GM18951 (cell line): ENCODE data around the gene OR4D1.
"Not testable (repeated sequence)": the region's sequence is repeated elsewhere in the genome, so short reads cannot be mapped to it uniquely, and the experiment has no call there.

Experiments used
- POLR2A ChIP-seq: IDR thresholded peaks from 4 replicates; pipeline ENCODE4 v1.6.1; 2011; ENCODE audit warnings: mild to moderate bottlenecking; ENCODE audit not compliant: insufficient read length, insufficient read depth; ENCODE audit errors: extremely low read depth
- in situ Hi-C: fragments of 300-500 bp; cut with MboI; formaldehyde crosslinking; loops from one replicate; pipeline ENCODE4 v1.12.0; 2022; ENCODE audit warnings: low sequenced_read_pairs, mixed read lengths, inconsistent platforms; ENCODE audit not compliant: unreplicated experiment

The OR4D1 gene

DNA sequence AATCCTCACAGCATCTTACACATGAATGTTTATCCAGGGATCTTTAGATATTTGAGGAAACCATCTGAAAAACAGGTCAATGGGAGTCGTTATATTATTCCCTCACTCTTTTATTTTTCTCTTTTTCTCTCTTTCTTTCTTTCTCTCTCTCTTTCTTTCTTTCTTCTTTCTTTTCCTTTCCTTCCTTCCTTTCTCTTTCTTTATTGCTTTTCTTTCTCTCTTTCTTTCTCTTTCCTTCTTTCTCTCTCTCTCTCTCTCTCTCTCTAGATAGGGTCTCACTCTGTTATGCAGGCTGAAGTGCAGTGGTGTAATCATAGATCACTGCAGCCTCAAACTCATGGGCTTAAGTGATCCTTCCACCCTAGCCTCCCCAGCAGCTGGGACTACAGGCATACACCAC lies 20.3 kb upstream of the OR4D1 start:
- no peak for TF ChIP-seq POLR2A
- in situ Hi-C loops, result no loop called here

DNA sequence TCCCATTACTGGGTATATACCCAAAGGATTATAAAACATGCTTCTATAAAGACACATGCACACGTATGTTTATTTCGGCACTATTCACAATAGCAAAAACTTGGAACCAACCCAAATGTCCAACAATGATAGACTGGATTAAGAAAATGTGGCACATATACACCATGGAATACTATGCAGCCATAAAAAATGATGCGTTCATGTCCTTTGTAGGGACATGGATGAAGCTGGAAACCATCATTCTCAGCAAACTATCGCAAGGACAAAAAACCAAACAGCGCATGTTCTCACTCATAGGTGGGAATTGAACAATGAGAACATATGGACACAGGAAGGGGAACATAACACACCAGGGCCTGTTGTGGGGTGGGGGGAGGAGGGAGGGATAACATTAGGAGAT lies 15.5 kb upstream of the OR4D1 start:
- in situ Hi-C loops, result not testable (repeated sequence)

- TF ChIP-seq POLR2A, result no peak
- in situ Hi-C loops, result no loop called here
Measured at GRCh38 chr17:58136669-58137279, 11.4 kb upstream of the OR4D1 start.

DNA sequence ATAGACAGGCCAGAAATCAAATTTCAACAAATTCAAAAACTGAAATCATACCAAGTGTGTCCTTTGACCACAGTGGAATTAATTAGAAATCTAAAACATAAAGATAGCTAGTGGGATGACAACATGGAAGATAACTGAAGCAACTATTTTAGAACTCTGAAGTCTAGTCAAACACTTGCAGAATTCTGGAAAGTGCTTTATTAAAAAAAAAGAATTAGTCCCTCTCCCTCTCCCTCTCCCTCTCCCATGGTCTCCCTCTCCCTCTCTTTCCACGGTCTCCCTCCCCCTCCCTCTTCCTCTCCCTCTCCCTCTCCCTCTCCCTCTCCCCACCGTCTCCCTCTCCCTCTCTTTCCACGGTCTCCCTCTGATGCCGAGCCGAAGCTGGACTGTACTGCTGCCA lies 6.7 kb upstream of the OR4D1 start:
- no peak for TF ChIP-seq POLR2A
- in situ Hi-C loops, result no loop called here

DNA sequence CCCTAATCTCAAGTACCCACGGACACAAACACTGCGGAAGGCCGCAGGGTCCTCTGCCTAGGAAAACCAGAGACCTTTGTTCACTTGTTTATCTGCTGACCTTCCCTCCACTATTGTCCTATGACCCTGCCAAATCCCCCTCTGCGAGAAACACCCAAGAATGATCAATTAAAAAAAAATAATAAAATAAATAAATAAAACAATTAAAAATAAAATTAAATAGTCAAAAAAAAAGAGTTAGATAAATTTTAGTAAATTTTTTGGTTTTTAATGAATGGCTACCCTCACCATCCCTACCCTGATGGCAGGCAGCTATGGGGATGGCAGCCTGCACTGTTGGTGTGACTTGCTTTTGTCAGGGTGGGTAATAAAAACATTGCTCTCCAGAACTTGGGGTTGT lies 4.8 kb upstream of the OR4D1 start:
- in situ Hi-C loops, result not testable (repeated sequence)

DNA sequence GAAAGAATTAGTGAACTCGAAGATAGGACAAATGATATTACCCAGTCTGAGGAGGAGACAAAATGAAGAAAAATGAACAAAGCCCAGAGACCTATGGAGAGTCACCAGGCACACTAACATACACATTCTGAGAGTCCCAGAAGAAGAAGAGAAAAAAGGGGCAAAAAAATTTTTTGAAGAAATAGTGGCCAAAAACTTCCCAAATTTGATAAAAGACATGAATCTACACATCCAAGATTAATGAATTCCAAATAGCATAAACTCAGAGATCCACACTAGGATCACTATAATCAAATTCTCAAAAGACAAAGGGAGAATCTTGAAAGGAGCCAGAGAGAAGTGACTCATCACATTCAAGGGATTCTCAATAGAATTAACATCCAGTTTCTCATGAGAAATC lies 3.4 kb upstream of the OR4D1 start:
- no peak for TF ChIP-seq POLR2A
- in situ Hi-C loops, result no loop called here

DNA sequence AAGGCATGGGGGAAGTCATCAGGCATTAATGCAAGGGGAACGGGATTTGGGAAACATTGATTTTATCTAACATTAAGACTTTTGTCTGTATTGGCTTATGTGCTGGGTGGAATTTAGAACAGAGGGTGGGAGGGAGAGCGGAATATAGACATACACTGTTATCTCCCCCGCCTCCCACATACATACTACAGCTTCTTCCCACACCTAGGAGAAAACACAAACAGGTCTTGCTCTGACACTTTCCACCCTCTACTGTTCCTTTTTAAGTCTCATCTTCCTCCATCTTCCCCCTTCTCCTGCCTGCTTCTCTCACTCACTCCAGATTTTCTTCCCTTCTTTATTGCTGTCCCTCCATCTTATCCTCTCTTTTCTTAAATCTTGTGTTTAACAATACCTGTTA lies 425 bp downstream of the OR4D1 start:
- in situ Hi-C loops, result no loop called here

DNA sequence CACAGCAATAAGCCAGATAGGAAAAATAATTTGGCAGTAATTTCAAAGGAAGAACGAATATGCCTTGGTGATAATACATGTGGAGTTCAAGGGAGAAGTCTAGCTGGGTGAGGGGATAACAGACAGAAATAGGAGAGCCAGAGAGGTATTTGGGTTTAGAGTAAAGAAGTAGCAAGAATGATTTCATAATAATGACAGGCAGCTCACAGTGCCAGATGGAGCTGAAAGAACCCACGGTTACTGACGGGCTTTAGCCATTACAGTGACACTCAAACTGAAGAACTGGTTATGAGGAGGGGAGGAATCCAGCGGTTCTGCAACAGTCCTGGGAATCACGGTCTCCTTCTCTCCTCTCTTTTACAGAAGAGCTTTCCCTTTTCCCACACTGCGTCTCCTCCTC lies 2.2 kb downstream of the OR4D1 start:
- in situ Hi-C loops, result no loop called here
- TF ChIP-seq POLR2A, result no peak

More for the DNA sequence above, 425 bp downstream of the OR4D1 start:
- no peak for TF ChIP-seq POLR2A

GRCh38 chr17:58153046-58153445 lies 4.9 kb downstream of the OR4D1 start:
- in situ Hi-C loops, result no loop called here

DNA sequence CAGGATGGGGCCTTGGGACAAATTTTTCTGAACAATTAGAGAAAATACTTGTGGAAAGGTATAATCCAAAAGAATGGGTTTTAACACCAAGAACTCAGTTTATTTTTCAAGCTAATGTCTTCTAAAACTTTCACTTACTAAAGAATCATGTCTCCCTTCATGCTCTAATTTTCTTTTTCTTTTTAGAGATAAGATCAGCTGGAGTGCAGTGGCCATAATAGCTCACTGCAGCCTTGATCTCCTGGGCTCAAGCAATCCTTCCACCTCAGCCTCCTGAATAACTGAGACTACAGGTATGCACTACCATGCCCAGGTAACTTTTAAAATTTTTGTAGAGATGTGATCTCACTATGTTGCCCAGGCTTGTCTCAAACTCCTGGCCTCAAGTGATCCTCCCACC lies 5.5 kb downstream of the OR4D1 start:
- no peak for TF ChIP-seq POLR2A
- in situ Hi-C loops, result no loop called here

More at GRCh38 chr17:58153046-58153445, 4.9 kb downstream of the OR4D1 start:
- TF ChIP-seq POLR2A, result no peak

- TF ChIP-seq POLR2A, result no peak
- in situ Hi-C loops, result no loop called here
Measured at GRCh38 chr17:58156839-58157803, 8.9 kb downstream of the OR4D1 start.

DNA sequence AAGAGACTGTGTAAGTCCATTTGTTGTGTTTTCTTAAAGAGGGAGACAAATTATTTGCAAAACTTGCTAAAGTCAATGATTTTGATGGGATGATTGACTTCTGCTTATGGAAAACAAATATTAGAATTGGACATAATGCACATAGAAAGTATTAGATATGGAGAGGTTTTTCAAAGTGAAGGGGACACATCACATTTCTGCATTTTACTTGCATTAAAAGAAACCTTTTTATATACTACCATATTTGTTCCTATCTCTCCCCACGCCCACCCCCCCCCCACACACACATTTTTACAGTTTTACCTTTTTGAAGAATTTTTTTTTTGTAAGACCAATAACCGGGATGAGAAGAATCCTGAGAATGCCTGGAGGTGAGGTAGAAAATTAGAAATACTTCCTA lies 10.0 kb downstream of the OR4D1 start:
- TF ChIP-seq POLR2A, result no peak
- in situ Hi-C loops, result no loop called here

- in situ Hi-C loops, result no loop called here
- no peak for TF ChIP-seq POLR2A
Measured at GRCh38 chr17:58161566-58161965, 13.4 kb downstream of the OR4D1 start.

DNA sequence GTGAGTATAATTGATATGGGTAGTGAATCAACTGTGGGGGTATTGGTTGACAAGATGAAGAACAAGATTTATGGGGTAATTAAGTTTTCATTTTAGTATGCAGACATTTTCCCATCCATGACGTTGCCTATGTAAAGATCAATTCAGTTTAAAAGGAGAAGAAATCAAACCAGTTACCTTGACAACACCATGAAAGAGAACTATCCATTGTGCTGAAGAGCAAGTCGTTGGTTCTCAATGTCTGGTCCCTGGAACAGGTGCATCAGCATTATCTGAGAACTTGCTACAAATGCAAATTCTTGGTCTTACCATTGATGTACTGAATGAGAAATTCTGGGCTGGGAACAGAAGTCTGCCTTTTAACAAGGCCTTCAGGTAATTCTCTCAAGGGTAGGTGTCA lies 17.8 kb downstream of the OR4D1 start:
- no peak for TF ChIP-seq POLR2A
- in situ Hi-C loops, result no loop called here

DNA sequence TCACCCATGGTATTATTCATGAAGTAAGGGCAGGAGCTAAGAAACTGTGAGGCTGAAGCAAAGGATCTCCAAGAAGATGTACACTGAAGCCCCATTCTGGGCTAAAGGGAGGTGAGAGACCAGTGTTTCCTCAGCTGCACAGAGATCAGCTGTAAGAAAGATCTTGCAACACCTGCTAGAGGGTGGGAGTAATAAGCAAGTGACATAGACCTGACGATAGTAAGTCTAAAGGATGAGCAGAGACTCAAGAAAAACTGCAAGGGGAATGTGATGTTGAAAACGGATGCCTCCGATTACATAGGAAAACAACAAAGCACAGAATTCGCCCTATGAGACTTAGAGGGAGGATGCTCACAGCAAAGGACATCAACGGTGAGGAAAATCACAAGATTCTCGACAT lies 18.5 kb downstream of the OR4D1 start, which contains the start of gene OR4D2:
Gene OR4D2, plus strand, starts transcription at position 301 of the 400 bp plus-strand sequence. CDS start 2,674 bp downstream, outside the sequence.
- in situ Hi-C loops, result no loop called here
- no peak for TF ChIP-seq POLR2A
